Neutrophil (primary cell): ENCODE measurements around the gene DPEP2.

Experiments used
- H3K27ac ChIP-seq: fragments of 200-600 bp; sonication (generic); 2 replicates; pipeline ENCODE4 v1.5.1; 2016; ENCODE audit warnings: mild to moderate bottlenecking, moderate library complexity
- H3K27me3 ChIP-seq: fragments of 200-600 bp; sonication (generic); 2 replicates; pipeline ENCODE4 v1.6.0; 2016; ENCODE audit warnings: mild to moderate bottlenecking
- H3K36me3 ChIP-seq: fragments of 200-600 bp; sonication (generic); 2 replicates; pipeline ENCODE4 v1.5.1; 2017
- H3K4me1 ChIP-seq, 2 experiments: fragments of 200-600 bp in 1 of 2; sonication (generic) in 1 of 2; 1 replicate in 1 of 2; 2 replicates in 1 of 2; pipeline versions ENCODE4 v1.5.1 to v1.6.1; 2013 to 2016; ENCODE audit warnings: low read depth in 1 of 2, low read length in 1 of 2, mild to moderate bottlenecking in 1 of 2, moderate library complexity in 1 of 2; ENCODE audit not compliant: control insufficient read depth in 1 of 2, insufficient read depth in 1 of 2
- H3K4me3 ChIP-seq, 2 experiments: fragments of 200-600 bp in 1 of 2; sonication (generic) in 1 of 2; 1 replicate in 1 of 2; 2 replicates in 1 of 2; pipeline ENCODE4 v1.5.1; 2013 to 2016; ENCODE audit warnings: low read depth in 1 of 2, low read length in 1 of 2, mild to moderate bottlenecking in 1 of 2, moderate library complexity in 1 of 2
- H3K9me3 ChIP-seq: fragments of 200-600 bp; sonication (generic); 2 replicates; pipeline ENCODE4 v1.5.1; 2016
- TF ChIP-seq, protein P1 (sequence below): fragments of 200-600 bp; sonication (generic); IDR thresholded peaks from 2 replicates; pipeline ENCODE4 v1.5.1; 2016; ENCODE audit warnings: antibody characterized with exemption

The DPEP2 gene

DNA sequence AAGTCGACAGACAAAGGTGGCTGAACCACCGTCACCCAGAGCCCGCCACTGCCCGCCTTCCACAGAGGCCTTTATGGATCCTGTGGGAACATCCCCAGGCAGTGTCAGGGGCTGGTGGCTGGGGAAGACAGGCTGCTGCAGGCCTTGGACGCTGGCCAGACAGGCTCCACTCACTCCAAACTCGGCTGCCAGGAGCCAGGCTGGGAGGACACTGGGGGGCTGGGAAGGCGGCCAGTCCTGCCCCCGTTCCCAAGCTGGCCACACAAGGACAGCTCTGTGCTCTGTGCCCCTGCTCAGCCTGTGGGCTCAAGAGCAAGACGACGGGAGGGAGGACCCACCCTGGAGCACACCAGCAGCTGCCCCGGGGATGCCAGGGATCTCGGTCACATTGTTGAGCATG is 47.8 kb downstream of the DPEP2 start:
- Histone ChIP-seq H3K27me3 (no peaks in the 10 kb centered on the region), H3K27ac (no peak overlapping the region), H3K9me3 (no peaks in the 10 kb centered on the region), H3K4me1 (no peaks in the 10 kb centered on the region), H3K4me3 (no peak overlapping the region), H3K36me3 (peaks cover 46% of the 10 kb centered on the region)
- TF ChIP-seq, protein P1, sequence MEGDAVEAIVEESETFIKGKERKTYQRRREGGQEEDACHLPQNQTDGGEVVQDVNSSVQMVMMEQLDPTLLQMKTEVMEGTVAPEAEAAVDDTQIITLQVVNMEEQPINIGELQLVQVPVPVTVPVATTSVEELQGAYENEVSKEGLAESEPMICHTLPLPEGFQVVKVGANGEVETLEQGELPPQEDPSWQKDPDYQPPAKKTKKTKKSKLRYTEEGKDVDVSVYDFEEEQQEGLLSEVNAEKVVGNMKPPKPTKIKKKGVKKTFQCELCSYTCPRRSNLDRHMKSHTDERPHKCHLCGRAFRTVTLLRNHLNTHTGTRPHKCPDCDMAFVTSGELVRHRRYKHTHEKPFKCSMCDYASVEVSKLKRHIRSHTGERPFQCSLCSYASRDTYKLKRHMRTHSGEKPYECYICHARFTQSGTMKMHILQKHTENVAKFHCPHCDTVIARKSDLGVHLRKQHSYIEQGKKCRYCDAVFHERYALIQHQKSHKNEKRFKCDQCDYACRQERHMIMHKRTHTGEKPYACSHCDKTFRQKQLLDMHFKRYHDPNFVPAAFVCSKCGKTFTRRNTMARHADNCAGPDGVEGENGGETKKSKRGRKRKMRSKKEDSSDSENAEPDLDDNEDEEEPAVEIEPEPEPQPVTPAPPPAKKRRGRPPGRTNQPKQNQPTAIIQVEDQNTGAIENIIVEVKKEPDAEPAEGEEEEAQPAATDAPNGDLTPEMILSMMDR = no peak

DNA sequence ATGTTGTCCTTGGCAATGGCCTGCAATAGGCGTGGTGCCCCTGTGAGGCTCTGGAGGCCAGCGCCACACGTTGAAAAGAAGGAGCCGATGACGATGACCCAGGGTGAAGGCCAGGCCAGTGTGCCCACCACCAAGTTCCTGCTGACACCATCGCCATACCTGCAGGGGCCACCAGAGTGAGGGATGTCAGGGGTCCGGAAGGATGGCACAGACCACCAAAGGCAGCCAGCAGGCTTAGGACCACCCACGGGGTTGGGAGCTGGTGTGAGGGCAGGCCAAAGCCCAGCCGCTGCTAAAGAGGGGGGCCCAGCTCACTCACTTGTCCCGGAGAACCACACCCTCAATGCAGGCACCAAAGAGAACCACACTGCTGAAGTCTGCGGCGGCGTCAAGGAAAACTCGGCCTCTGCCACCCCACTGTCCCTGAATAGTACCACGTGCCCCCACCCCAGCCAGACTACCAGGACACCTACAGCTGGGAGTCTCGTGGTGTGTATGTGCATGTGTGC is 48.9 kb downstream of the DPEP2 start:
- Histone ChIP-seq H3K27me3 (no peaks in the 10 kb centered on the region), H3K36me3 (peaks cover 57% of the 10 kb centered on the region), H3K27ac (no peak overlapping the region), H3K9me3 (no peaks in the 10 kb centered on the region), H3K4me1 (no peaks in the 10 kb centered on the region), H3K4me3 (no peak overlapping the region)
- TF ChIP-seq, protein P1 = no peak

DNA sequence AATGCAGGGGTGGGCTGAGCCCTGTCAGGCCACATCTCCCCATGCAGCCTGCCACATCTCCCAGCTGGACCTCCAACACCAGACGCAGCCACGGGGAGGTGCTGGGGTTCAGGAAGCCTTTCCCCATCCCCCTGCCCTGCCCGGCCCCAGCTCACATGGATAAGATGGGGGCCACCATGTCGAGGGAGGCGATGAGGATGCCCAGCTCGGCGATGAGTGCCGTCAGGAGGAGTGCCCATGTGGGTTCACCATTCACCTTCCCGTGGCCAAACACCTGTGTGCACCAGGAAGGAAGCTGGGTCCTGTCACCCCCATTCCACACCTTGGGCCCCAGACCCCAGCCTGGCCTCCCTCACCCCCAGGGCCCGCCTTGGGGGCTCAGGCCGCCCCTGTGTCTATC is 49.6 kb downstream of the DPEP2 start:
- Histone ChIP-seq H3K36me3 (peaks cover 59% of the 10 kb centered on the region), H3K27me3 (no peaks in the 10 kb centered on the region), H3K4me1 (no peaks in the 10 kb centered on the region), H3K27ac (no peak overlapping the region), H3K4me3 (no peak overlapping the region), H3K9me3 (no peaks in the 10 kb centered on the region)
- TF ChIP-seq, protein P1 = no peak

DNA sequence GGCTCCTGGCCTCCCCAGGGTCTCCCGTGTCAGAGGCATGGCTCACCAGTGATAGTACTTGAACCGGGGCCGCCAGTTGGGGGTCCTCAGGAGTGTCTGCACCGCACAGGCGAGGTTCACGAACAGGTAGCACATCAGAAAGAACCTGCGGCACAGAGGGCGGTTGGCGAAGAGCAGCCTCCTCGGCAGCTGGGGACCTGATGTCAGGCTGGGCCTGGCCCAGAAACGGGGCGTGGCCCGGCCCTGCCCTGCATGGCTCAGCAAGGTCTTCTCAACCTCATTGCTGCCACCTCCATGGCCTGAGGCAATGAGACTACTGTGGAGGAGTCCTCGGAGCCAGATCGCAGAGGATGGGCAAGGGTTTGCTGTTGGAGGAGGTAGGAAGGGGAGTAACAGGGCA is 51.3 kb downstream of the DPEP2 start:
- no peak overlapping the region for H3K27ac ChIP-seq

DNA sequence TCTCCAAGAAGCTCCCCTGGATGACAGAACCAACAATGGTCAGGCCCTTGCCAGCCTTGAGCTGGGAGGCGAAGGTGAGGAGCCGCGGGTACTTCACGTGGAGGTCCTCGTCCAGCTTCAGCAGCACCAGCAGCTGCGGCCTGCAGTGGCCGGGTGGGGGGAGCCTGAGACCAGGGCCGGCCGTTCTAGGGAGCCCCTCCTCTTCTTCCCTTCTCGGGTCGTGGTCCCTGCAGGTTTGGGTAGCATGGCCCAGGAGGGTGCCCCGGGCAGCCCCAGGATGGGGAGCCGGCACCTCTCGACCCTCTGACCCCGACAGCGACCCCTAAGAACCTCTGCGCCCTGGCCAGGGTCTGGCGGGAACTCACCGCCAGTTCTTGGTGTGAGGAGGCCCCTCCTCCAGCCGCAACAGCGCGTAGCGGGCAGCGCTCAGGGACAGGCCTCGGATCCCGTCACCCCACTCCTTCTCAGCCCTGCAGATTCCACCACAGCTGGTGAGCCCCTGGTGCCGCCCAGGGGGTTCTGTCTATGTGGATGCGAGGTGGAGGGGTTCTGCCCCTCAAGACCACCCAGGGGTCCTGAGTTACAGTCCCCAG is 52.2 kb downstream of the DPEP2 start:
- peaks cover 77% of the 10 kb centered on the region for H3K36me3 ChIP-seq

More for the DNA sequence above, 51.3 kb downstream of the DPEP2 start:
- H3K4me1 ChIP-seq = no peaks in the 10 kb centered on the region
- no peaks in the 10 kb centered on the region for H3K27me3 ChIP-seq
- H3K9me3 ChIP-seq = no peaks in the 10 kb centered on the region
- peaks cover 71% of the 10 kb centered on the region for H3K36me3 ChIP-seq
- no peak overlapping the region for H3K4me3 ChIP-seq
- TF ChIP-seq, protein P1 = no peak

More for the DNA sequence above, 52.2 kb downstream of the DPEP2 start:
- H3K4me1 ChIP-seq = no peaks in the 10 kb centered on the region
- no peak overlapping the region for H3K27ac ChIP-seq
- H3K9me3 ChIP-seq = no peaks in the 10 kb centered on the region
- H3K4me3 ChIP-seq = no peak overlapping the region
- TF ChIP-seq, protein P1 = no peak
- H3K27me3 ChIP-seq = no peaks in the 10 kb centered on the region
